Caco-2 (cell line): ENCODE data around the gene C11orf58. TPM values are rescaled to one million over a fixed set of nuclear protein-coding genes. Genes with fewer than 3 reads are reported as not detected.

Experiments
- BruUV-seq: library from RNA; stranded (reverse); fragments of 400-500 nt; replicated peaks from 2 replicates; lab custom pipeline; 2021; lab: Mats Ljungman, UMichigan
- CTCF ChIA-PET: fragments of 300-600 bp; sonication (Branson Sonifier 250); formaldehyde crosslinking; loops from one replicate; lab custom pipeline; 2022; ENCODE audit warnings: antibody characterized with exemption; lab: Charles Lee
- POLR2A ChIA-PET: fragments of 300-600 bp; sonication (Branson Sonifier 250); formaldehyde crosslinking; loops from one replicate; lab custom pipeline; 2022; ENCODE audit warnings: antibody characterized with exemption; lab: Charles Lee
- DNase-seq, 2 experiments: peaks; one replicate each; pipeline versions ENCODE4 v3.0.0 to v3.0.0-alpha.2; 2020 to 2022
- H3K27me3 ChIP-seq: replicated peaks from 2 replicates; pipeline ENCODE4 v1.6.0; 2011; ENCODE audit warnings: low read length; ENCODE audit not compliant: control insufficient read depth, insufficient read depth
- H3K36me3 ChIP-seq: 2 replicates; pipeline ENCODE4 v1.5.1; 2011; ENCODE audit warnings: low read length; ENCODE audit not compliant: control insufficient read depth, insufficient read depth
- H3K4me1 ChIP-seq: fragments of 250-450 bp; sonication (Bioruptor Pico); 2 replicates; pipeline ENCODE4 v1.5.1; 2020; ENCODE audit warnings: mild to moderate bottlenecking
- H3K4me3 ChIP-seq: 2 replicates; pipeline ENCODE4 v1.5.1; 2011; ENCODE audit warnings: low read depth, mild to moderate bottlenecking, control low read depth, low read length
- H3K9me3 ChIP-seq: fragments of 250-450 bp; sonication (Bioruptor Pico); 2 replicates; pipeline ENCODE4 v1.5.1; 2020; ENCODE audit warnings: mild to moderate bottlenecking, moderate library complexity
- H3K27ac Mint-ChIP-seq: one replicate; pipeline ENCODE4 v1.8.0; 2022; ENCODE audit warnings: mixed read lengths; ENCODE audit not compliant: unreplicated experiment
- H3K27me3 Mint-ChIP-seq: one replicate; pipeline ENCODE4 v1.8.0; 2022; ENCODE audit warnings: mixed read lengths; ENCODE audit not compliant: insufficient read depth, unreplicated experiment
- H3K36me3 Mint-ChIP-seq: one replicate; pipeline ENCODE4 v1.8.0; 2022; ENCODE audit warnings: mild to moderate bottlenecking, mixed read lengths; ENCODE audit not compliant: insufficient read depth, unreplicated experiment
- H3K4me1 Mint-ChIP-seq: one replicate; pipeline ENCODE4 v1.8.0; 2022; ENCODE audit warnings: low read depth, mixed read lengths; ENCODE audit not compliant: unreplicated experiment
- H3K4me3 Mint-ChIP-seq: one replicate; pipeline ENCODE4 v1.8.0; 2022; ENCODE audit warnings: mild to moderate bottlenecking, moderate library complexity, mixed read lengths; ENCODE audit not compliant: unreplicated experiment
- H3K9me3 Mint-ChIP-seq: one replicate; pipeline ENCODE4 v1.8.0; 2022; ENCODE audit warnings: mixed read lengths; ENCODE audit not compliant: unreplicated experiment
- CTCF ChIP-seq, 2 experiments: fragments of 200-600 bp in 1 of 2; IDR thresholded peaks; 1 replicate in 1 of 2; 2 replicates in 1 of 2; pipeline versions ENCODE4 v1.5.1 to v1.8.0; 2011 to 2022; ENCODE audit warnings: antibody characterized with exemption in 1 of 2, control low read depth in 1 of 2, inconsistent platforms in 1 of 2, low read depth in 1 of 2, low read length in 1 of 2, mild to moderate bottlenecking in 1 of 2, moderate library complexity in 1 of 2; ENCODE audit not compliant: insufficient read depth in 1 of 2, severe bottlenecking in 1 of 2, unreplicated experiment in 1 of 2
- intact Hi-C: fragments of 100-400 bp; cut with micrococcal nuclease; formaldehyde crosslinking; loops from one replicate; pipeline ENCODE4 v1.10.0; 2022; ENCODE audit not compliant: unreplicated experiment
- total RNA-seq: library from RNA; stranded (reverse); gene quantifications from 2 replicates; pipeline ENCODE4 v1.2.3, GENCODE V29; 2022

C11orf58 gene
- total RNA-seq, 1 experiment from 2014 or later = 209 TPM

- no peaks in the 10 kb centered on the region for H3K36me3 ChIP-seq
- H3K4me1 ChIP-seq = no peaks in the 10 kb centered on the region
- H3K9me3 Mint-ChIP-seq = no peaks in the 10 kb centered on the region
- BruUV-seq = no TSS peak
- no peak overlapping the region for H3K4me3 Mint-ChIP-seq
- H3K9me3 ChIP-seq = no peaks in the 10 kb centered on the region
- POLR2A ChIA-PET = no interaction called here
- no peaks in the 10 kb centered on the region for H3K27me3 Mint-ChIP-seq
- CTCF ChIA-PET = no interaction called here
- no peaks in the 10 kb centered on the region for H3K36me3 Mint-ChIP-seq
- no peak overlapping the region for H3K27ac Mint-ChIP-seq
- DNase-seq = no peak
- no peaks in the 10 kb centered on the region for H3K27me3 ChIP-seq
- no peaks in the 10 kb centered on the region for H3K4me1 Mint-ChIP-seq
- no peak overlapping the region for H3K4me3 ChIP-seq
- no peak for TF ChIP-seq CTCF (IDR thresholded peaks at IDR 0.05; ENCODE audit: insufficient read depth in 1 of 2, low read depth in 1 of 2, low read length in 1 of 2, severe bottlenecking in 1 of 2, unreplicated experiment in 1 of 2)
- intact Hi-C loops = no loop called here
Observed at GRCh38 chr11:16764888-16765287, 26.4 kb downstream of the C11orf58 start.

DNA sequence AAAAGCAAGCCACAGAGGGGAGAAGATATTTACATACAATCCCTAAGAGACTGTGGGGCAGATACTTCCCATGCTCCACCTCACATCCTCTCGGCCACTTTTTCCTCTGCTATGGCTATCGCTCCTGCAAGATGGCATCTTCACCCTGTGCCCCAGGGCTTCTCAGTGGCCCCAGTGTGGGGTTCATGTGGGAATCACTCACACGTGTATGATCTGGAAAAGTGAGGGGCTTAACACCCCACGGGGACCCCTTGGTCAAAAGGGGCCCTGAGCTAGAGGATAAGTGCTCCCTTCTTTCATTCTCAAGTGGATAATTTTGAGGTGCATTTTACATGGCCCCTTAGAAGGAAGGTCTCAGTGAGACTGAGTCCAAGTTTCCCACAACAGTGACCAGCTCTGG is 28.7 kb downstream of the C11orf58 start:
- no peak overlapping the region for H3K4me3 Mint-ChIP-seq
- H3K27ac Mint-ChIP-seq = no peak overlapping the region
- ChIA-PET POLR2A (no interaction called here), CTCF (no interaction called here)
- no peak overlapping the region for H3K4me3 ChIP-seq
- H3K27me3 ChIP-seq = no peaks in the 10 kb centered on the region
- H3K27me3 Mint-ChIP-seq = no peaks in the 10 kb centered on the region
- BruUV-seq = no TSS peak
- no peak for DNase-seq
- H3K9me3 ChIP-seq = no peaks in the 10 kb centered on the region
- no peaks in the 10 kb centered on the region for H3K4me1 Mint-ChIP-seq
- no peak for TF ChIP-seq CTCF (IDR thresholded peaks at IDR 0.05; ENCODE audit: insufficient read depth in 1 of 2, low read depth in 1 of 2, low read length in 1 of 2, severe bottlenecking in 1 of 2, unreplicated experiment in 1 of 2)
- H3K4me1 ChIP-seq = no peaks in the 10 kb centered on the region
- no peaks in the 10 kb centered on the region for H3K36me3 ChIP-seq
- intact Hi-C loops = no loop called here
- H3K9me3 Mint-ChIP-seq = no peaks in the 10 kb centered on the region
- no peaks in the 10 kb centered on the region for H3K36me3 Mint-ChIP-seq

GRCh38 chr11:16767957-16768356 is 29.5 kb downstream of the C11orf58 start:
- Mint-ChIP-seq H3K27ac (no peak overlapping the region), H3K9me3 (no peaks in the 10 kb centered on the region), H3K27me3 (no peaks in the 10 kb centered on the region), H3K4me1 (no peaks in the 10 kb centered on the region), H3K36me3 (no peaks in the 10 kb centered on the region), H3K4me3 (no peak overlapping the region)
- DNase-seq = no peak
- Histone ChIP-seq H3K4me1 (no peaks in the 10 kb centered on the region), H3K9me3 (no peaks in the 10 kb centered on the region), H3K27me3 (no peaks in the 10 kb centered on the region), H3K4me3 (no peak overlapping the region), H3K36me3 (no peaks in the 10 kb centered on the region)
- TF ChIP-seq CTCF (IDR thresholded peaks at IDR 0.05; ENCODE audit: insufficient read depth in 1 of 2, low read depth in 1 of 2, low read length in 1 of 2, severe bottlenecking in 1 of 2, unreplicated experiment in 1 of 2) = no peak
- no TSS peak for BruUV-seq
- ChIA-PET POLR2A (no interaction called here), CTCF (no interaction called here)
- intact Hi-C loops = no loop called here
